GM23248 (cell line): ENCODE results near the gene SPATA12.

Experiments used
- EZH2 ChIP-seq: fragments of 200-600 bp; sonication (generic); IDR thresholded peaks from 2 replicates; pipeline ENCODE4 v1.6.1; 2018; ENCODE audit warnings: antibody characterized with exemption, mild to moderate bottlenecking; ENCODE audit not compliant: insufficient read depth, poor library complexity, severe bottlenecking
- EZH2phosphoT487 ChIP-seq: fragments of 200-600 bp; sonication (generic); IDR thresholded peaks from 2 replicates; pipeline ENCODE4 v1.6.1; 2018; ENCODE audit warnings: antibody characterized with exemption, moderate library complexity, mild to moderate bottlenecking, low read depth; ENCODE audit not compliant: insufficient read depth

GRCh38 chr3:57080171-57080570 lies 19.7 kb downstream of the SPATA12 start:
- TF ChIP-seq EZH2, result no peak
- no peak for TF ChIP-seq EZH2phosphoT487
